Pancreas (tissue), 10 donors: Measurements from ENCODE around the gene LIPH. TPM values are rescaled to one million over a fixed set of nuclear protein-coding genes. Genes with fewer than 3 reads are reported as not detected.

Source experiments
- ATAC-seq, 4 donors: fragments of 200-7000 bp; cut with Tn5 transposase; one replicate each; pipeline versions ENCODE4 v1.8.0 to v1.9.1; 2020; ENCODE audit warnings: mild to moderate bottlenecking in 4 of 4, moderate library complexity in 4 of 4
- DNase-seq, 6 donors: peaks; one replicate each; pipeline ENCODE4 v3.0.0-alpha.2; 2020
- FAIRE-seq: peaks from 2 replicates; lab custom pipeline; 2012; peaks lifted over from hg19 to GRCh38; lab: Jason Lieb, UNC
- H3K27ac ChIP-seq, 4 donors: fragments of 200-600 bp; sonication (generic); 1 replicate in 3 of 4; 2 replicates in 1 of 4; pipeline versions ENCODE4 v1.5.0 to v1.8.0; 2020
- H3K27me3 ChIP-seq, 4 donors: fragments of 200-600 bp; one replicate each; pipeline ENCODE4 v1.8.0; 2021
- H3K36me3 ChIP-seq, 3 donors: fragments of 200-600 bp; sonication (generic) in 1 of 3; one replicate each; pipeline versions ENCODE4 v1.5.0 to v1.8.0; 2020 to 2021
- H3K4me1 ChIP-seq, 3 donors: fragments of 200-600 bp; one replicate each; pipeline ENCODE4 v1.8.0; 2021
- H3K4me3 ChIP-seq, 4 donors: fragments of 200-600 bp; sonication (generic) in 2 of 4; one replicate each; pipeline versions ENCODE4 v1.5.0 to v1.8.0; 2020 to 2021
- H3K9me3 ChIP-seq, 4 donors: fragments of 200-600 bp; one replicate each; pipeline ENCODE4 v1.8.0; 2021
- CTCF ChIP-seq, 4 donors: fragments of 200-600 bp; sonication (generic) in 3 of 4; IDR thresholded peaks; one replicate each; pipeline versions ENCODE4 v1.5.0 to v1.8.0; 2021; ENCODE audit warnings: antibody characterized with exemption in 4 of 4
- WGBS, 2 donors: extraction: QIAGEN DNeasy Blood & Tissue Kit; methylation state at CpG; one replicate each; pipeline ENCODE4 v1.1.7; 2013; 5-methylcytosine and 5-hydroxymethylcytosine counted together
- intact Hi-C, 3 donors: fragments of 100-400 bp; cut with DNase I; formaldehyde crosslinking; loops; one replicate each; pipeline versions ENCODE4 v1.11.1 to v1.14.2; 2022
- polyA plus RNA-seq, 2 donors: library from polyadenylated mRNA; stranded (reverse); fragments of 200-250 nt; gene quantifications; one replicate each; pipeline ENCODE4 v1.2.3, GENCODE V29; 2013
- total RNA-seq, 6 donors: library from RNA; stranded (reverse); fragmentation: NEBNext Ultra II Directional in 4 of 6; extraction: Animal tissue kit (Norgen Biotek cat#: 25700) in 4 of 6; gene quantifications; one replicate each; pipeline versions ENCODE4 v1.2.1 to v1.2.4, GENCODE V29; 2021 to 2023
- donor health status: healthy with polysubstance abuse.
- donor health status: DM: no; HTN: no; CAD: no; lungs with moderate emphysema.
- donor health status: DM: no; HTN: no; CAD: no.
- donor health status: control.
- donor health status: control.
- donor health status: Bipolar disorder and iron deficiency.
- donor health status: DM: yes; HTN: yes; CAD: no.
- donor health status: DM: no; HTN: no; CAD: no.
- donor health status: DM: no; HTN: no; CAD: no.
- donor health status: DM: yes; HTN: yes; CAD: no.

LIPH gene
- total RNA-seq (10 to 100 TPM in 1 of 6 donors, 1 to 10 TPM in 5; 3.7 to 13.9 (median 5.9) TPM), polyA plus RNA-seq (1 to 10 TPM; 4.0 to 4.6 TPM)

- no peaks in the 10 kb centered on the region for H3K36me3 ChIP-seq
- WGBS, 2 donors: 44% methylated on average over 6 of the region's 6 CpGs
- DNase-seq (no peak), ATAC-seq (peak; percentile 43 to 76 (median 70)), FAIRE-seq (peak; percentile 47)
- no peak for TF ChIP-seq CTCF (IDR thresholded peaks at IDR 0.05)
- H3K4me3 ChIP-seq: peak within 1 kb of the TSS in 2 of 4 donors; percentile 4 to 15
- H3K9me3 ChIP-seq: no peaks in the 10 kb centered on the region
- intact Hi-C loops: no loop called here
- H3K27me3 ChIP-seq: no peaks in the 10 kb centered on the region
- H3K27ac ChIP-seq: peak within 1 kb of the TSS in 3 of 4 donors; percentile 13 to 55 (median 46)
- H3K4me1 ChIP-seq: peaks cover 0 to 11% (median 5%) of the 10 kb centered on the region in 3 donors
These were observed at the start of gene LIPH for GRCh38 chr3:185552358-185552877. Gene LIPH, minus strand, starts transcription at chr3:185552588. Its CDS starts 117 bp downstream, at chr3:185552471.

- Histone ChIP-seq H3K36me3 (peaks cover 0 to 7% (median 3%) of the 10 kb centered on the region in 3 donors), H3K4me1 (no peaks in the 10 kb centered on the region), H3K27ac (no peak overlapping the region), H3K9me3 (no peaks in the 10 kb centered on the region), H3K4me3 (no peak overlapping the region), H3K27me3 (no peaks in the 10 kb centered on the region)
- DNase-seq (no peak), FAIRE-seq (no peak), ATAC-seq (no peak)
- TF ChIP-seq CTCF (IDR thresholded peaks at IDR 0.05): no peak
- 90 to 92% methylated on average over 4 of the region's 4 CpGs for WGBS, 2 donors
- intact Hi-C loops: no loop called here
These were observed 43.1 kb upstream of the LIPH start for GRCh38 chr3:185595526-185595925.

GRCh38 chr3:185594073-185594472, 41.7 kb upstream of the LIPH start:
- FAIRE-seq (no peak), DNase-seq (no peak), ATAC-seq (no peak)
- H3K36me3 ChIP-seq: peaks cover 0 to 5% (median 0%) of the 10 kb centered on the region in 3 donors
- peaks cover 0 to 5% (median 0%) of the 10 kb centered on the region in 3 donors for H3K4me1 ChIP-seq
- no peak overlapping the region for H3K4me3 ChIP-seq
- WGBS, 2 donors: 70 to 80% methylated on average over 3 of the region's 3 CpGs
- no peaks in the 10 kb centered on the region for H3K27me3 ChIP-seq
- no peak overlapping the region for H3K27ac ChIP-seq
- TF ChIP-seq CTCF (IDR thresholded peaks at IDR 0.05): no peak
- intact Hi-C loops: no loop called here
- no peaks in the 10 kb centered on the region for H3K9me3 ChIP-seq

GRCh38 chr3:185586686-185587039, 34.3 kb upstream of the LIPH start:
- Histone ChIP-seq H3K4me3 (peak overlapping the region; percentile 54 to 96 (median 92)), H3K27ac (peak overlapping the region; percentile 89 to 99 (median 92)), H3K27me3 (no peaks in the 10 kb centered on the region), H3K9me3 (no peaks in the 10 kb centered on the region), H3K4me1 (peaks cover 0 to 9% (median 6%) of the 10 kb centered on the region in 3 donors), H3K36me3 (no peaks in the 10 kb centered on the region)
- 0% methylated on average over 7 of the region's 7 CpGs for WGBS, 2 donors
- FAIRE-seq: no peak
- DNase-seq: no peak
- peak in 2 of 4 donors; percentile 0 to 2 for ATAC-seq
- no peak for TF ChIP-seq CTCF (IDR thresholded peaks at IDR 0.05)
- intact Hi-C loops: no loop called here
